SK-N-SH treated with all-trans-retinoic acid at 6 μM for 48 hours (cell line): ENCODE data around the gene USP22.

Experiments used
- OSR1 ChIP-seq: fragments of 250-450 bp; sonication (Bioruptor Pico); IDR thresholded peaks from 2 replicates; pipeline ENCODE4 v1.8.0; 2022; ENCODE audit warnings: moderate library complexity, mild to moderate bottlenecking, inconsistent platforms
- TOX ChIP-seq: fragments of 250-450 bp; sonication (Bioruptor Pico); IDR thresholded peaks from 2 replicates; pipeline ENCODE4 v1.8.0; 2021; ENCODE audit warnings: mild to moderate bottlenecking, moderate library complexity, borderline replicate concordance
- ZFP30 ChIP-seq: fragments of 450-650 bp; formaldehyde crosslinking; IDR thresholded peaks from 2 replicates; pipeline ENCODE4 v1.5.0; 2022; ENCODE audit warnings: mild to moderate bottlenecking, moderate library complexity
- ZNF70 ChIP-seq: fragments of 450-650 bp; formaldehyde crosslinking; IDR thresholded peaks from 2 replicates; pipeline ENCODE4 v1.5.0; 2020; ENCODE audit warnings: mild to moderate bottlenecking, moderate library complexity
- TF ChIP-seq, protein P1 (sequence below): fragments of 250-450 bp; sonication (Bioruptor Pico); IDR thresholded peaks from 2 replicates; pipeline ENCODE4 v1.5.1; 2021; ENCODE audit warnings: mild to moderate bottlenecking, moderate library complexity

GRCh38 chr17:20979792-20980083 lies 63.1 kb downstream of the USP22 start:
- TF ChIP-seq ZNF70 (CRISPR knock-in tag) (no peak), OSR1 (CRISPR knock-in tag) (no peak), ZFP30 (CRISPR knock-in tag) (no peak), TOX (no peak)
- TF ChIP-seq, protein P1, sequence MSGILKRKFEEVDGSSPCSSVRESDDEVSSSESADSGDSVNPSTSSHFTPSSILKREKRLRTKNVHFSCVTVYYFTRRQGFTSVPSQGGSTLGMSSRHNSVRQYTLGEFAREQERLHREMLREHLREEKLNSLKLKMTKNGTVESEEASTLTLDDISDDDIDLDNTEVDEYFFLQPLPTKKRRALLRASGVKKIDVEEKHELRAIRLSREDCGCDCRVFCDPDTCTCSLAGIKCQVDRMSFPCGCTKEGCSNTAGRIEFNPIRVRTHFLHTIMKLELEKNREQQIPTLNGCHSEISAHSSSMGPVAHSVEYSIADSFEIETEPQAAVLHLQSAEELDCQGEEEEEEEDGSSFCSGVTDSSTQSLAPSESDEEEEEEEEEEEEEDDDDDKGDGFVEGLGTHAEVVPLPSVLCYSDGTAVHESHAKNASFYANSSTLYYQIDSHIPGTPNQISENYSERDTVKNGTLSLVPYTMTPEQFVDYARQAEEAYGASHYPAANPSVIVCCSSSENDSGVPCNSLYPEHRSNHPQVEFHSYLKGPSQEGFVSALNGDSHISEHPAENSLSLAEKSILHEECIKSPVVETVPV: no peak
